ENCODE results near the gene ZNF600. TPM values are rescaled to one million over a fixed set of nuclear protein-coding genes. Genes with fewer than 3 reads are reported as not detected.
"Not testable (repeated sequence)": the region's sequence is repeated elsewhere in the genome, so short reads cannot be mapped to it uniquely, and the experiment has no call there.

Gene ZNF600
- total RNA-seq, 4 donors from 2014 or later: 4.8 to 15.0 (median 5.5) TPM

GRCh38 chr19:52716522-52716921, 70.1 kb downstream of the ZNF600 start:
- Histone ChIP-seq H3K36me3 (peaks cover 12 to 68% (median 48%) of the 10 kb centered on the region in 4 donors), H3K27ac (replicated peaks in 1 of 4) (no peak overlapping the region), H3K9me3 (no peaks in the 10 kb centered on the region), H3K4me1 (no peaks in the 10 kb centered on the region), H3K27me3 (no peaks in the 10 kb centered on the region), H3K4me3 (no peak overlapping the region)
- WGBS: 92% methylated on average over 1 of the region's 1 CpG
- TF ChIP-seq CTCF (IDR thresholded peaks at IDR 0.05): no peak
- intact Hi-C loops (cut with DNase I): no loop called here
- no peak for DNase-seq (ENCODE audit: extremely low spot score)

GRCh38 chr19:52715902-52716301, 70.7 kb downstream of the ZNF600 start:
- H3K27me3 ChIP-seq; H3K4me1 ChIP-seq; H3K4me3 ChIP-seq; H3K27ac ChIP-seq (replicated peaks in 1 of 4); DNase-seq (ENCODE audit: extremely low spot score); intact Hi-C loops (cut with DNase I); H3K9me3 ChIP-seq: not testable (repeated sequence)
- 40% methylated on average over 4 of the region's 4 CpGs for WGBS
- peaks cover 13 to 68% (median 49%) of the 10 kb centered on the region in 4 donors for H3K36me3 ChIP-seq

- H3K4me3 ChIP-seq; H3K9me3 ChIP-seq; intact Hi-C loops (cut with DNase I); H3K27me3 ChIP-seq; H3K27ac ChIP-seq (replicated peaks in 1 of 4); H3K4me1 ChIP-seq; DNase-seq (ENCODE audit: extremely low spot score): not testable (repeated sequence)
- 78% methylated on average over 5 of the region's 5 CpGs for WGBS
- peaks cover 16 to 68% (median 47%) of the 10 kb centered on the region in 4 donors for H3K36me3 ChIP-seq
Measured at GRCh38 chr19:52715330-52715729, 71.3 kb downstream of the ZNF600 start.

Other genes starting within 250 kb of the ZNF600 start
- 10 to 100 TPM in 2 of 4 donors, 1 to 10 TPM in 2; 7.8 to 13.3 (median 10.1) TPM for gene ZNF701, start 216.5 kb downstream of the ZNF600 start, total RNA-seq
- gene ZNF83, start 148.4 kb downstream of the ZNF600 start, total RNA-seq: 10 to 100 TPM; 29.7 to 55.6 (median 34.1) TPM
- 1 to 10 TPM; 7.3 to 9.6 (median 7.6) TPM for gene ZNF611, start 51.7 kb downstream of the ZNF600 start, total RNA-seq
- 10 to 100 TPM in 3 of 4 donors, 1 to 10 TPM in 1; 5.9 to 15.0 (median 11.0) TPM for gene ZNF28, start 34.8 kb upstream of the ZNF600 start, total RNA-seq
- gene ZNF468, start 70.8 kb upstream of the ZNF600 start, total RNA-seq: 10 to 100 TPM in 2 of 4 donors, 1 to 10 TPM in 2; 7.5 to 13.3 (median 11.0) TPM
- gene ZNF320, start 110.8 kb upstream of the ZNF600 start, total RNA-seq: 10 to 100 TPM in 2 of 4 donors, 1 to 10 TPM in 2; 4.2 to 11.6 (median 10.2) TPM
- gene ZNF888, start 136.6 kb upstream of the ZNF600 start, total RNA-seq: 1 to 10 TPM; 2.5 to 3.7 (median 3.1) TPM
- gene ZNF816, start 176.1 kb upstream of the ZNF600 start, total RNA-seq: 10 to 100 TPM in 1 of 4 donors, 1 to 10 TPM in 3; 4.0 to 12.9 (median 6.0) TPM
- gene ERVV-1, start 227.1 kb upstream of the ZNF600 start, total RNA-seq: not detected

All from esophagus muscularis mucosa (tissue), 4 donors.